Stomach (tissue), 9 donors: ENCODE data around the gene BMP7. TPM values are rescaled to one million over a fixed set of nuclear protein-coding genes. Genes with fewer than 3 reads are reported as not detected.

Experiments used
- DNase-seq, 2 donors: peaks; one replicate each; pipeline versions ENCODE4 v3.0.0 to v3.0.0-alpha.2; 2013 to 2019
- H3K27ac ChIP-seq, 5 donors: fragments of 200-600 bp in 4 of 5; sonication (generic) in 4 of 5; one replicate each; pipeline ENCODE4 v1.5.1; 2013 to 2019; ENCODE audit warnings: mild to moderate bottlenecking in 1 of 5, moderate library complexity in 1 of 5
- H3K27me3 ChIP-seq, 3 donors: fragments of 200-600 bp; sonication (generic); one replicate each; pipeline ENCODE4 v1.5.1; 2017 to 2019; ENCODE audit warnings: mixed run types in 1 of 3
- H3K36me3 ChIP-seq, 4 donors: fragments of 200-600 bp; sonication (generic); 1 replicate in 3 of 4; 2 replicates in 1 of 4; pipeline ENCODE4 v1.5.1; 2016 to 2019
- H3K4me1 ChIP-seq, 4 donors: fragments of 200-600 bp; sonication (generic); one replicate each; pipeline ENCODE4 v1.5.1; 2016 to 2019
- H3K4me3 ChIP-seq, 4 donors: fragments of 200-600 bp; sonication (generic) in 3 of 4; one replicate each; pipeline ENCODE4 v1.5.1; 2016 to 2019; ENCODE audit warnings: mild to moderate bottlenecking in 1 of 4
- H3K9me3 ChIP-seq, 4 donors: fragments of 200-600 bp; sonication (generic); one replicate each; pipeline ENCODE4 v1.5.1; 2016 to 2019
- EP300 ChIP-seq: sonication (generic); formaldehyde crosslinking; IDR thresholded peaks from one replicate; pipeline ENCODE4 v1.6.1; 2017; ENCODE audit warnings: antibody characterized with exemption
- POLR2A ChIP-seq, 4 donors: fragments of 450-650 bp; IDR thresholded peaks; one replicate each; pipeline ENCODE4 v1.6.1; 2016; ENCODE audit warnings: antibody characterized with exemption in 4 of 4, control low read depth in 2 of 4, mild to moderate bottlenecking in 1 of 4, moderate library complexity in 1 of 4
- POLR2AphosphoS5 ChIP-seq, 3 donors: sonication (generic); formaldehyde crosslinking; IDR thresholded peaks; one replicate each; pipeline ENCODE4 v1.6.1; 2016; ENCODE audit warnings: antibody characterized with exemption in 3 of 3
- WGBS, 5 donors: extraction: QIAGEN DNeasy Blood & Tissue Kit in 3 of 5; methylation state at CpG; one replicate each; pipeline versions ENCODE4 v1.1.5 to v1.1.7; 2013 to 2018; 5-methylcytosine and 5-hydroxymethylcytosine counted together
- intact Hi-C: fragments of 100-400 bp; cut with DNase I; formaldehyde crosslinking; loops from one replicate; pipeline ENCODE4 v1.15.1; 2023; ENCODE audit warnings: low total_unique reads
- polyA plus RNA-seq, 3 donors: library from polyadenylated mRNA; stranded (reverse); fragments of 200-250 nt; gene quantifications; one replicate each; pipeline ENCODE4 v1.2.3, GENCODE V29; 2013
- total RNA-seq, 5 donors: library from RNA; depleted of rRNA; stranded (reverse); fragments of >200 nt; gene quantifications; one replicate each; pipeline versions ENCODE4 v1.1.0 to v1.2.3, GENCODE V29; 2014 to 2016
- TF ChIP-seq, protein P1 (sequence below), 7 experiments: fragments of 450-650 bp in 4 of 7; fragments of 200-600 bp in 3 of 7; sonication (generic) in 3 of 7; IDR thresholded peaks; one replicate each; pipeline ENCODE4 v1.5.1; 2016 to 2019; ENCODE audit warnings: antibody characterized with exemption in 7 of 7, control low read depth in 2 of 7, mild to moderate bottlenecking in 1 of 7
- donor health status: healthy with polysubstance abuse.
- donor health status: Bipolar disorder and iron deficiency.
- donor health status: healthy.

BMP7 gene
- total and polyA plus RNA-seq, 8 donors = under 0.01 to 11.0 (median 2.4) TPM

DNA sequence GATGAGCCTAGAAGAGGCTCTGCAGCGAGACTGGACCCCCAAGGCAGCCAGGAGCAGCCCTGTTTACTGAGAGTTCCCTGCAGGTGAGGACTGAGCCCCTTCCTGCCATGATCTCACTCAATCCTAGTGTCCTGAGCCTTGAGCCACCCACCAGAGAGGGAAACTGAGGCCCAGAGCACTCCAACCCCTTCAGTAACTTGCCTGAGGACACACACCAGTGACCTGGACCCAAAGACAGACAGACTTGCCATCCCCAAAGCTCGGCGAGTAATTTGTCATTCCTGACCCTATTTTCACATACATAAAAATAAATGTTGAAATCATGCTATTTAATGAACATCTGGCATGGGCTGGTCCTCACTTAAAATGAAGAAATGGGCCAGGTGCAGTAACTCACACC, 16.7 kb downstream of the BMP7 start:
- WGBS, 5 donors = 86 to 95% (median 93%) methylated on average over 3 of the region's 3 CpGs
- no peak for TF ChIP-seq POLR2AphosphoS5 (IDR thresholded peaks at IDR 0.05)
- no peak for TF ChIP-seq EP300
- TF ChIP-seq POLR2A (IDR thresholded peaks at IDR 0.05) = no peak
- TF ChIP-seq, protein P1, sequence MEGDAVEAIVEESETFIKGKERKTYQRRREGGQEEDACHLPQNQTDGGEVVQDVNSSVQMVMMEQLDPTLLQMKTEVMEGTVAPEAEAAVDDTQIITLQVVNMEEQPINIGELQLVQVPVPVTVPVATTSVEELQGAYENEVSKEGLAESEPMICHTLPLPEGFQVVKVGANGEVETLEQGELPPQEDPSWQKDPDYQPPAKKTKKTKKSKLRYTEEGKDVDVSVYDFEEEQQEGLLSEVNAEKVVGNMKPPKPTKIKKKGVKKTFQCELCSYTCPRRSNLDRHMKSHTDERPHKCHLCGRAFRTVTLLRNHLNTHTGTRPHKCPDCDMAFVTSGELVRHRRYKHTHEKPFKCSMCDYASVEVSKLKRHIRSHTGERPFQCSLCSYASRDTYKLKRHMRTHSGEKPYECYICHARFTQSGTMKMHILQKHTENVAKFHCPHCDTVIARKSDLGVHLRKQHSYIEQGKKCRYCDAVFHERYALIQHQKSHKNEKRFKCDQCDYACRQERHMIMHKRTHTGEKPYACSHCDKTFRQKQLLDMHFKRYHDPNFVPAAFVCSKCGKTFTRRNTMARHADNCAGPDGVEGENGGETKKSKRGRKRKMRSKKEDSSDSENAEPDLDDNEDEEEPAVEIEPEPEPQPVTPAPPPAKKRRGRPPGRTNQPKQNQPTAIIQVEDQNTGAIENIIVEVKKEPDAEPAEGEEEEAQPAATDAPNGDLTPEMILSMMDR (IDR thresholded peaks at IDR 0.05) = no peak
- Histone ChIP-seq H3K27ac (no peak overlapping the region), H3K36me3 (no peaks in the 10 kb centered on the region), H3K4me3 (no peak overlapping the region), H3K4me1 (peaks cover 0 to 9% (median 2%) of the 10 kb centered on the region in 4 donors), H3K27me3 (peaks cover 0 to 21% (median 0%) of the 10 kb centered on the region in 3 donors), H3K9me3 (peaks cover 0 to 5% (median 0%) of the 10 kb centered on the region in 4 donors)
- intact Hi-C loops = no loop called here
- DNase-seq = no peak

DNA sequence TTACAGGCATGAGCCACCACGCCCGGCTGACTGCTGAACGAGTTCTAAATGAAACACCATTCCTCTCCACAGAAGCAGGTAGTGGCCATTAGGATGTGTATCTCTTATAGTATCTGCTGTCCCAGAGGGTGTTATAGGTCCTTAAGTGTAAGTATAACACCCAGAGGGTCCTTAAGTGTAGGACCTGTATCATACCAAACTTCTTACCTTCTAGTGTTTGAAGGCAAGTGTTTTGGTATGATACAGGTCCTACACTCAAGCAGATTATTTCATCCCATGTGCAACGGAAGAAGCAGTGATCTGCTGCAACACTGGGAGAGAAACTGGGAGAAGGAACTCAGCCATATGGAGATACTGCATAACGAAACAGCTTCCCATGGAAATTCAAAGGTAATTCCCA, 17.4 kb downstream of the BMP7 start:
- WGBS, 5 donors = 85 to 97% (median 92%) methylated on average over 5 of the region's 5 CpGs
- peaks cover 0 to 5% (median 0%) of the 10 kb centered on the region in 4 donors for H3K9me3 ChIP-seq
- TF ChIP-seq POLR2AphosphoS5 (IDR thresholded peaks at IDR 0.05) (no peak), POLR2A (IDR thresholded peaks at IDR 0.05) (no peak), EP300 (no peak)
- TF ChIP-seq, protein P1 (IDR thresholded peaks at IDR 0.05) = no peak
- no peak overlapping the region for H3K27ac ChIP-seq
- intact Hi-C loops = no loop called here
- H3K4me1 ChIP-seq = peaks cover 0 to 9% (median 2%) of the 10 kb centered on the region in 4 donors
- H3K36me3 ChIP-seq = no peaks in the 10 kb centered on the region
- H3K27me3 ChIP-seq = peaks cover 0 to 27% (median 0%) of the 10 kb centered on the region in 3 donors
- no peak overlapping the region for H3K4me3 ChIP-seq
- no peak for DNase-seq

DNA sequence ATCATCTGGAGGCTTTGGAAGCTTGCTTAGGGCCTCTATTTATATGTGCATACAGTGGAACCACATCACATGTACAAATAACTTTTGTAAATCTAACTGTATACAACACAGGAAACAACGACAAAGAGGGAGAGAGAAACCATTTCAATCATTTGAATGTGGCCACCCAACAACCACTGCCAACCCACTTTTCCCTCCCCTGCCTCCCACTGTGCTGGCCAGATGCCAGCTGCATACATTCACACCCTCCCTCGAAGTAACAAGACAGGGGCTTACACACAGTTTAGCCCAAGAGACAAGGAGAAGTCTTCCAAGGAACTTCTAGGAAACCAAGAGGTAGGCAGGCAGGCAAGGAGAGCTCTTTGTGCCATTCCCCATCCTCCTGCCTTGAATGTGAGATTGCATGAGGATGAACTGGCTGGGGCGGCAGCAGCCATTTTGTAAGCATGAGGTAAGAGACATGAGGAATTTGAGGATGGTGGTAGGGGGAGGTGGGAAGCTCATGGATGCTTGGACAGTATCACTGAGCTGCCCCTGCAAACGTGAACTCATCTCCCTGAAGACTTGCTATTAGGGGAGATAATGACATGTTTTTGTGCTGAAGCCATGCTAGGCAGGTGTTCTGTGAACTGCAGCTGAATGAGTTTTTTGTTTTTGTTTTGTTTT, 18.2 kb downstream of the BMP7 start:
- intact Hi-C loops = no loop called here
- no peak overlapping the region for H3K4me3 ChIP-seq

DNA sequence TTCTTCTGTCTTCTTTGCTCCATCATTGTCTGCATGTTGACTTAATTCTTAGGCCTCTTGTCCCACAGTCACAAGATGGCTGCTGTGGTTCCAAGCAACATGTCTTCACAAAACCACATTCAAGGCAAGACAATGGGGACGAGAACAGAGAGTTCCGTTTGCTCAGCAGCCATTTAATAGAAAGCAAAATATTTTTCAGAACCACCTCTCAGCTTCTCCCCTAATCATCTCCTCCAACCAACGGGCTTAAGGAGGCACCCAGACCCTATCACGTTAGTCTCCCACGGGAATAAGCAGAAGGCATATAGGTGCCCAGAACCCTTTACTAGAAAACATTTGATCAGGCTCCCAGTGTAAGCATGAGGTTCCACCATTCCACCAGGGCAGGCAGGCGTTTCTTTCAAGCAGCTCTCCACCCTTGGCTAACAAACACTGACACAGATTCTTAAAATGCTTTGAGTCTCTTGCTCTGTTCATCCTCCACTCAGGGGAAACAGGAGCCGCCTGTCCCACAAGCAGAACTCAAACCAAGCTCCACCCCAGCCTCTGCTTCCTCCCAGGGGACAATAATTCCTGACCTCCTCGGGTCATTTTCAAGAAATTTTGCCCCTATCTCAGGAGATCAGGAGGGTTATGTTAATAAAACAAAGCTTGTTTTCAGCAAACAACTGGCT, 19.0 kb downstream of the BMP7 start:
- Histone ChIP-seq H3K27me3 (peaks cover 0 to 30% (median 0%) of the 10 kb centered on the region in 3 donors), H3K9me3 (peaks cover 0 to 5% (median 0%) of the 10 kb centered on the region in 4 donors), H3K36me3 (no peaks in the 10 kb centered on the region), H3K27ac (no peak overlapping the region), H3K4me3 (no peak overlapping the region), H3K4me1 (peaks cover 0 to 9% (median 2%) of the 10 kb centered on the region in 4 donors)
- TF ChIP-seq POLR2A (IDR thresholded peaks at IDR 0.05) = no peak
- TF ChIP-seq, protein P1 (IDR thresholded peaks at IDR 0.05) = no peak
- TF ChIP-seq EP300 = no peak
- no peak for TF ChIP-seq POLR2AphosphoS5 (IDR thresholded peaks at IDR 0.05)
- intact Hi-C loops = no loop called here
- no peak for DNase-seq
- WGBS, 5 donors = 37 to 57% (median 51%) methylated on average over 8 of the region's 8 CpGs

More for the DNA sequence above, 18.2 kb downstream of the BMP7 start:
- no peak for TF ChIP-seq POLR2AphosphoS5 (IDR thresholded peaks at IDR 0.05)
- no peak for TF ChIP-seq EP300
- TF ChIP-seq, protein P1 (IDR thresholded peaks at IDR 0.05) = no peak
- no peak for TF ChIP-seq POLR2A (IDR thresholded peaks at IDR 0.05)
- no peak for DNase-seq
- 57 to 62% (median 59%) methylated on average over 4 of the region's 4 CpGs for WGBS, 5 donors
- Histone ChIP-seq H3K4me1 (peaks cover 0 to 9% (median 2%) of the 10 kb centered on the region in 4 donors), H3K36me3 (no peaks in the 10 kb centered on the region), H3K27ac (no peak overlapping the region), H3K9me3 (peaks cover 0 to 5% (median 0%) of the 10 kb centered on the region in 4 donors), H3K27me3 (peaks cover 0 to 30% (median 0%) of the 10 kb centered on the region in 3 donors)
